Nephron progenitor cell (in vitro differentiated cells): ENCODE results near the gene MYADML2.
A peak's percentile ranks its signal among the peaks of the same experiment; 100 is the strongest.

Source experiments
- DNase-seq: peaks from one replicate; pipeline ENCODE4 v3.0.0; 2021
- H3K27ac Mint-ChIP-seq: 2 replicates; pipeline ENCODE4 v1.8.0; 2021; ENCODE audit warnings: mild to moderate bottlenecking, moderate library complexity, mixed read lengths
- H3K27me3 Mint-ChIP-seq: 2 replicates; pipeline ENCODE4 v1.8.0; 2021; ENCODE audit warnings: mild to moderate bottlenecking, low read depth, mixed read lengths; ENCODE audit not compliant: poor library complexity
- H3K36me3 Mint-ChIP-seq: 2 replicates; pipeline ENCODE4 v1.8.0; 2021; ENCODE audit warnings: low read depth, mixed read lengths
- H3K4me1 Mint-ChIP-seq: 2 replicates; pipeline ENCODE4 v1.8.0; 2021; ENCODE audit warnings: mixed read lengths
- H3K4me3 Mint-ChIP-seq: 2 replicates; pipeline ENCODE4 v1.8.0; 2021; ENCODE audit warnings: mild to moderate bottlenecking, moderate library complexity, mixed read lengths
- H3K9me3 Mint-ChIP-seq: 2 replicates; pipeline ENCODE4 v1.8.0; 2021; ENCODE audit warnings: mild to moderate bottlenecking, moderate library complexity, mixed read lengths
- TF ChIP-seq, protein P1 (sequence below): fragments of 200-600 bp; sonication (generic); IDR thresholded peaks from 2 replicates; pipeline ENCODE4 v1.5.0; 2021; ENCODE audit warnings: antibody characterized with exemption

Gene MYADML2

DNA sequence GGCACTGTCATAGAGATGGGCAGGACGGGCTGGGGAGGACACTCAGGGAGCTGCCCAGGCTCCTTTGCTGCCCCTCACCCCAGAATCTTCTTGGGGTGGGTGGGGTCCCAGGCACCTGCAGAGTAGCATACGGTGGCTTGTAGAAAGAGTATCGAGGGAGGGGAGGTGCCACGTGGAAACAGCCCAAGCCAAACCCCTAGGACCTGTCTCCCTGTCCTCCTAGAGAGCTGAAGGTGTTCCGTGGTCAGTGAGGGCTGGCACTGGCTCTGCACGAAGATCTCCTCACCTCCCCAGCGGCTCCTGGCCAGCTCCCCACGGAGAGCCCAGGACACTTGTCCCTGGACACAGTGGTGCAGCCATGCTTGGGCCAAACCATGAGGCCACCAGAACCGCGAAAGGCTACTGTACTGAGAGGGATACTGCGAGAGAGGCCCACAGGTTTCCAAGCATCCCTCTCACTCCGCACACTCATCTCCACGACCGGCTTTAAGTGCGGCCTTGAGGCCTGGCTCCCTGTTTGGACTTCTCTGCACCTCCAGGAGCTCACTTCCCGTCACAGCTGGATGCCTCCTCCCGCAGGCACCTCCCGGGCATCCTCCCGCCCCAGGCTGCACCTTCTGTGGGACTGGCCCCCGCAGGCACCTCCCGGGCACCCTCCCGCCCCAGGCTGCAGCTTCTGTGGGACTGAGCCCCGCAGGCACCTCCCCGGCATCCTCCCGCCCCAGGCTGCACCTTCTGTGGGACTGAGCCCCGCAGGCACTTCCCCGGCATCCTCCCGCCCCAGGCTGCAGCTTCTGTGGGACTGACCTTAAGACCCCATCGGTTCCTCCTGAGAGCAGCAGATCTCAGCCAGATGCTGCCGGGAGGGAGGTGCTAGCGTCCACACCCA is 17.5 kb downstream of the MYADML2 start:
- Mint-ChIP-seq H3K4me1 (peaks cover 28% of the 10 kb centered on the region), H3K27me3 (no peaks in the 10 kb centered on the region), H3K4me3 (peak overlapping the region; percentile 76), H3K27ac (no peak overlapping the region), H3K9me3 (no peaks in the 10 kb centered on the region), H3K36me3 (no peaks in the 10 kb centered on the region)
- DNase-seq = no peak
- TF ChIP-seq, protein P1, sequence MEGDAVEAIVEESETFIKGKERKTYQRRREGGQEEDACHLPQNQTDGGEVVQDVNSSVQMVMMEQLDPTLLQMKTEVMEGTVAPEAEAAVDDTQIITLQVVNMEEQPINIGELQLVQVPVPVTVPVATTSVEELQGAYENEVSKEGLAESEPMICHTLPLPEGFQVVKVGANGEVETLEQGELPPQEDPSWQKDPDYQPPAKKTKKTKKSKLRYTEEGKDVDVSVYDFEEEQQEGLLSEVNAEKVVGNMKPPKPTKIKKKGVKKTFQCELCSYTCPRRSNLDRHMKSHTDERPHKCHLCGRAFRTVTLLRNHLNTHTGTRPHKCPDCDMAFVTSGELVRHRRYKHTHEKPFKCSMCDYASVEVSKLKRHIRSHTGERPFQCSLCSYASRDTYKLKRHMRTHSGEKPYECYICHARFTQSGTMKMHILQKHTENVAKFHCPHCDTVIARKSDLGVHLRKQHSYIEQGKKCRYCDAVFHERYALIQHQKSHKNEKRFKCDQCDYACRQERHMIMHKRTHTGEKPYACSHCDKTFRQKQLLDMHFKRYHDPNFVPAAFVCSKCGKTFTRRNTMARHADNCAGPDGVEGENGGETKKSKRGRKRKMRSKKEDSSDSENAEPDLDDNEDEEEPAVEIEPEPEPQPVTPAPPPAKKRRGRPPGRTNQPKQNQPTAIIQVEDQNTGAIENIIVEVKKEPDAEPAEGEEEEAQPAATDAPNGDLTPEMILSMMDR = no peak

DNA sequence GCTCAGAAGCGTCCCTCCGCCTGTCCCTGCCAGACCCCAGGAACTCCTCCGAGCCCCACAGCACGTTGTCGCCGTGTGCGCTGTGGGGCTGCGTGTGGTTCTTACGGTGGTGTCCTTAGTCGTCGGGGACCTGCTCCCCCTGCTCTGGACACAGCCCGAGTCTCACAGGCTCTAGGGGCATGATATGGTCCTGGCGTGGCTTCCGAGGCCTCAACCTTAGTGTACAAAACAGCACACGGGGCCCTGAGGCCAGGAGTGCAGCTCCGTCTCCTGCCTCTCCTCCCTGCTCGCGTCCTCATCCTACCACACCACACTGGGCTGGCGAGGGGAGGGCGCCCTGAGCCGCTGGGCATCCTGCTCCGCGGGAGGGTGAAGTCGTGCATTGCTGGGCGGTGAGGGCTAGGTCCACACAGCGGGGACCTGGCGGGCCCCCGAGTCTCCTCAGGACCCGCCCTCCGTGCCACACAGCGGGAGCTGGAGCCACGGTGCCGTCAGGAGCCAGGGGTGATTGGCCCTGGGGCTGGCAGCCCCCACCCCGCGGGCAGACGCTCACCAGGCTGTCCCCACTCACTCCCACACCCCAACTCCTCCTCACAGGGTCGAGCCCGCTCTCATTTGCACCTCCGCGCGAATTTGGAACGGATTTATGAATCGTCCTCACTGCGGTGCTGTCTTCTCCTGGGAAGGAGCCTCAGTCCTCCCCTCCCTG is 18.3 kb downstream of the MYADML2 start:
- H3K36me3 Mint-ChIP-seq = no peaks in the 10 kb centered on the region
- TF ChIP-seq, protein P1 = no peak
- peaks cover 35% of the 10 kb centered on the region for H3K4me1 Mint-ChIP-seq
- H3K27ac Mint-ChIP-seq = no peak overlapping the region
- no peaks in the 10 kb centered on the region for H3K9me3 Mint-ChIP-seq
- no peaks in the 10 kb centered on the region for H3K27me3 Mint-ChIP-seq
- H3K4me3 Mint-ChIP-seq = peak overlapping the region; percentile 76
- no peak for DNase-seq

DNA sequence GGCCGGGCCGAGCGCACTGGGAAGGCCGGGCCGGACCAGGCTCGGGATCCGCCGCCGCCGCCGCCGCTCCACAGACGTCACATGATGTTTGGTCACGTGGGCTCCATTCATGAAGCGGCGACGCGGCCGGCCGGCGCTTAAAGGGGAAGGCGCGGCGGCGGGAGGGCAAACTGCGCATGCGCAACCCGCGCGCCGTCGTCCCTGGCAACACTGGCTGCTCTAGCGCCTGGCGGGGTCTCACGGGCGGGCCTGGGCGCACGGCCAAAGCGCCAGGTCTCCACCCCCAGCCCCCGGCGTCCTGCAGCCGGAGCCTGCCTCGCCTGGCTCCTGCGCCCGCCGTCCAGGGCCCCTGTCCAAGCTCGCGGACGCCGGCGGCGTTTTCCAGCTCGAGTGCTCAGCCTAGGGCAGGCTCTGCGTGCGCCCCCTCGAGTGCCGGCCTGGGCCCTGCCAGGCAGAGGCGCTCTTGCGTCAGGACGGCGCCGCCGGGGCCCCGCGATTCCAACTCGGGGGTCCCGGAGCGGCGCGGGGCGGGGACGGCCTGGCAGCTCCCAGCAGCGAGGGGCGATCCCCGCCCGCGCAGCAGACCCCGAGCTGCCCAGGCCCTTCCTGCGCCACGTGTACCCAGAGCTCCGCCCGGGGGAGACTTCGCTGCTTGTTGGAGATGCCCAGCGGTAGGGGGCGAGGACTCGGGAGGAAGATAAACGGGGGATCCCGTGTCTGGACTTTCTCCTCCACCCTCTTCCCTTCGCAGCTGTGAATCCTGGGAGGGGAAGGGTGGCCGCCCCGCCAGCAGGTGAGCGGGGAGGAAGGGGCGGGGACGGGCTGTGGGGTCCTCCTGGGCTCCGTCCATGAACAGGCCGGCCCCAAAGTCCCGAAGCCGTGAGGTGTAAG is 19.1 kb downstream of the MYADML2 start, which contains the start of gene MAFG:
TSS of gene MAFG (minus strand) at position 83 of the 891 bp plus-strand sequence. CDS start 4,550 bp downstream, outside the sequence.
- Mint-ChIP-seq H3K9me3 (no peaks in the 10 kb centered on the region), H3K27ac (peak within 1 kb of the TSS; percentile 94), H3K4me1 (peaks cover 41% of the 10 kb centered on the region), H3K27me3 (no peaks in the 10 kb centered on the region), H3K4me3 (peak within 1 kb of the TSS; percentile 80), H3K36me3 (no peaks in the 10 kb centered on the region)
- TF ChIP-seq, protein P1 = peak; percentile 20
- peak; percentile 94 for DNase-seq

DNA sequence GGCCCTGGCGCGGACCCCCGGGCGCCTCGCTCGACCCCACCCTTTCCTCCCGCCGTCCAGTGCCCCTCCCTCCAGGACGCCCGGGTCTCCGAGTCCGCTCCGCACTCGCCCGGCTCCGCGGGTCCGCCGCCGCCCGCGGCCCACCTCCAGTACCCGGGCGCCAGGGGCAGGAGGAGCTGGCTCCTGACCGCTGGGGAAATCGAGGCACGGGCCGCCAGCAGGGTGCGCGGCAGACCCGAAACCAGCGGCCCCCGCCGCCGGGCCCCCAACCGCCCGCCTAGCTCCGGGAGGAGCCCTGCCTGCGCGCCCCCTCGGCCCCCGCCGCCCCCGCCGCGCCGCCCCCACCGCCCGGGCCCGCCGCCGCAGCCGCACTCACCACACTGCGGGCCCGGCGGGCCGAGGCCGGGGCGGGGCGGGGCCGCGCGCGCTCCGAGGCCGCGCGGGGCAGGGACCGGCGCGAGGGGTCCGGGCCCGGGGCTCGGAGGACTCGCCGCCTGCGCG is 19.8 kb downstream of the MYADML2 start:
- peak overlapping the region; percentile 69 for H3K4me3 Mint-ChIP-seq
- no peak overlapping the region for H3K27ac Mint-ChIP-seq
- TF ChIP-seq, protein P1 = no peak
- H3K36me3 Mint-ChIP-seq = no peaks in the 10 kb centered on the region
- H3K4me1 Mint-ChIP-seq = peaks cover 48% of the 10 kb centered on the region
- H3K27me3 Mint-ChIP-seq = no peaks in the 10 kb centered on the region
- DNase-seq = no peak
- H3K9me3 Mint-ChIP-seq = no peaks in the 10 kb centered on the region

DNA sequence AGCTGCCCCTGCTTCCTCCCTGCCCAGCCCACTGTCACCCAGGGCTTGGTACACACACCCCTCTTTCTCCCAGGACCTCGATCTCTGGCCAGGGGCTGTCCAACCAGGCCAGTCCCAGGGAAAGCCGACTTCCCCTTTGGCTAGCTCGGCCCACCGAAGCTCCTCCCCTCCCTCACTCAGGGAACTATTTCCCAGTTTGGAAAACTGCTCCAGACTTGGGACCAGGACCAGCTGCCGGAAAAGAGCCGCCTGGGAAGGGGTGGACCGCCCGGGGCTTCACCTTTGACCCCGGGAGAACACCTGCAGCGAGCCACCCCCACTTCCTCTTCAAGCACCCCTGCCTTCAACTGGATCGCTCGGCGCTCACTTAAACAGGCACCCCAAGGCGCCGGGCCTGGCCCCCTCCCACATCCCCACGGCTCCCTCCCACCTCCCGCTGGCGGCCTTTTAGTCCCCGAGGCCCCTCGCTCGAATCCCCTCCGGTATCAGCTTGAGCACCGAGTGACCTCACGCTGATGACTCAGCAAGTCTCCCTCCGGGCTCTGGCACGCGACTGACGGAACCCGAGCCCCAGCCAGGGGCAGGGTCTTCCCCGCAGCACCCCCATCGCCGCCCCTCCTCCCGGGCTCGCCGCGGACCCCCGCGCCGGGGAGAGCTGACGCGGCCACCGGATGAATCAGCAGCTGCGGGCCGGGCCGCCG is 20.4 kb downstream of the MYADML2 start:
- TF ChIP-seq, protein P1 = no peak
- Mint-ChIP-seq H3K4me3 (peak overlapping the region; percentile 80), H3K36me3 (no peaks in the 10 kb centered on the region), H3K27me3 (no peaks in the 10 kb centered on the region), H3K4me1 (peaks cover 53% of the 10 kb centered on the region), H3K27ac (peak overlapping the region; percentile 94), H3K9me3 (no peaks in the 10 kb centered on the region)
- DNase-seq = peak; percentile 69
